ENCODE results near the gene SSTR3. TPM values are rescaled to one million over a fixed set of nuclear protein-coding genes. Genes with fewer than 3 reads are reported as not detected.

SSTR3 gene
- total RNA-seq, 1 donor from 2014 or later: not detected

DNA sequence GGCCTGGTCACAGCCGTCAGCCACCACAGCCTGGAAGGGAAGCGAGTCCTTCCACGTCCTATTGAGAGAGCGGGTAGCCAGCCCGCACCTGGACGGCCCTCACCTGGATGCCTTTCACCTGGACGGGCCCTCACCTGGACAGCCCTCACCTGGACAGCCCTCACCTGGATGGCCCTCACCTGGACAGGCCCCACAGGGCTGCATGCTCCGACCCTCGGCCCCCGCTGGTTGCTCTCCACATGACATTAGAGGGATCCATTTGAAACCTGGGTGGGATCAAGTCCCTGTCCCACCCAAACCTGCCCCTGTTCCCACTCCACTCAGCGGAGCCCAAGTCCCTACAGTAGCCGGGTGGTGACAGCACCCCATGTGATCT lies 27.9 kb downstream of the SSTR3 start:
- intact Hi-C loops (cut with DNase I): no loop called here
- Histone ChIP-seq H3K36me3 (no peaks in the 10 kb centered on the region), H3K9me3 (no peaks in the 10 kb centered on the region), H3K27ac (no peak overlapping the region), H3K4me1 (peaks cover 50% of the 10 kb centered on the region), H3K4me3 (no peak overlapping the region), H3K27me3 (no peaks in the 10 kb centered on the region)
- DNase-seq (ENCODE audit: extremely low spot score in 2 of 2): no peak
- TF ChIP-seq POLR2A (IDR thresholded peaks at IDR 0.05) (no peak), POLR2AphosphoS5 (IDR thresholded peaks at IDR 0.05; ENCODE audit: insufficient read depth in 1 of 2, low read depth in 1 of 2) (no peak), CTCF (IDR thresholded peaks at IDR 0.05) (no peak)

- no peak overlapping the region for H3K27ac ChIP-seq
- H3K27me3 ChIP-seq: no peaks in the 10 kb centered on the region
- no peaks in the 10 kb centered on the region for H3K36me3 ChIP-seq
- no peak overlapping the region for H3K4me3 ChIP-seq
- no peaks in the 10 kb centered on the region for H3K9me3 ChIP-seq
- intact Hi-C loops (cut with DNase I): no loop called here
- DNase-seq (ENCODE audit: extremely low spot score in 2 of 2): no peak
- H3K4me1 ChIP-seq: peaks cover 49% of the 10 kb centered on the region
- no peak for TF ChIP-seq POLR2A (IDR thresholded peaks at IDR 0.05)
- no peak for TF ChIP-seq POLR2AphosphoS5 (IDR thresholded peaks at IDR 0.05; ENCODE audit: insufficient read depth in 1 of 2, low read depth in 1 of 2)
- no peak for TF ChIP-seq CTCF (IDR thresholded peaks at IDR 0.05)
These were observed 28.6 kb downstream of the SSTR3 start for GRCh38 chr22:37183432-37184379.

GRCh38 chr22:37182949-37183245 lies 29.4 kb downstream of the SSTR3 start:
- no peak for TF ChIP-seq POLR2A (IDR thresholded peaks at IDR 0.05)
- TF ChIP-seq CTCF (IDR thresholded peaks at IDR 0.05): no peak
- TF ChIP-seq POLR2AphosphoS5 (IDR thresholded peaks at IDR 0.05; ENCODE audit: insufficient read depth in 1 of 2, low read depth in 1 of 2): no peak
- peaks cover 49% of the 10 kb centered on the region for H3K4me1 ChIP-seq
- H3K27me3 ChIP-seq: no peaks in the 10 kb centered on the region
- no peaks in the 10 kb centered on the region for H3K9me3 ChIP-seq
- DNase-seq (ENCODE audit: extremely low spot score in 2 of 2): no peak
- no peak overlapping the region for H3K4me3 ChIP-seq
- H3K27ac ChIP-seq: no peak overlapping the region
- no peaks in the 10 kb centered on the region for H3K36me3 ChIP-seq
- intact Hi-C loops (cut with DNase I): no loop called here

- Histone ChIP-seq H3K4me3 (no peak overlapping the region), H3K36me3 (no peaks in the 10 kb centered on the region), H3K27me3 (no peaks in the 10 kb centered on the region), H3K9me3 (no peaks in the 10 kb centered on the region), H3K27ac (no peak overlapping the region), H3K4me1 (peaks cover 49% of the 10 kb centered on the region)
- no peak for TF ChIP-seq POLR2A (IDR thresholded peaks at IDR 0.05)
- no peak for TF ChIP-seq POLR2AphosphoS5 (IDR thresholded peaks at IDR 0.05; ENCODE audit: insufficient read depth in 1 of 2, low read depth in 1 of 2)
- no peak for TF ChIP-seq CTCF (IDR thresholded peaks at IDR 0.05)
- intact Hi-C loops (cut with DNase I): no loop called here
- DNase-seq (ENCODE audit: extremely low spot score in 2 of 2): no peak
These were observed 30.0 kb downstream of the SSTR3 start for GRCh38 chr22:37182101-37182948.
